HEK293 (cell line): ENCODE results near the gene CD300LB.

Experiments used
- FEZF1 ChIP-seq: fragments of 450-650 bp; formaldehyde crosslinking; IDR thresholded peaks from 2 replicates; pipeline ENCODE4 v1.5.1; 2016; ENCODE audit warnings: missing biosample characterization, missing genetic modification characterization
- GFI1B ChIP-seq: fragments of 450-650 bp; formaldehyde crosslinking; IDR thresholded peaks from 2 replicates; pipeline ENCODE4 v1.5.1; 2016; ENCODE audit warnings: missing biosample characterization, missing genetic modification characterization
- MZF1 ChIP-seq: fragments of 450-650 bp; formaldehyde crosslinking; IDR thresholded peaks from 2 replicates; pipeline ENCODE4 v1.5.1; 2017; ENCODE audit warnings: missing biosample characterization, missing genetic modification characterization, borderline replicate concordance
- RBAK ChIP-seq: fragments of 450-650 bp; formaldehyde crosslinking; IDR thresholded peaks from 2 replicates; pipeline ENCODE4 v1.5.1; 2016; ENCODE audit warnings: missing biosample characterization, missing genetic modification characterization
- REPIN1 ChIP-seq: fragments of 450-650 bp; formaldehyde crosslinking; IDR thresholded peaks from 2 replicates; pipeline ENCODE4 v1.5.1; 2017; ENCODE audit warnings: missing biosample characterization, missing genetic modification characterization, low read depth
- SCRT1 ChIP-seq: fragments of 450-650 bp; formaldehyde crosslinking; IDR thresholded peaks from 2 replicates; pipeline ENCODE4 v1.5.1; 2016; ENCODE audit warnings: missing biosample characterization, missing genetic modification characterization, borderline replicate concordance
- SP2 ChIP-seq: fragments of 450-650 bp; formaldehyde crosslinking; IDR thresholded peaks from 2 replicates; pipeline ENCODE4 v1.5.1; 2016; ENCODE audit warnings: missing biosample characterization, missing genetic modification characterization
- ZBTB8A ChIP-seq: fragments of 450-650 bp; formaldehyde crosslinking; IDR thresholded peaks from 2 replicates; pipeline ENCODE4 v1.5.1; 2016; ENCODE audit warnings: missing biosample characterization, missing genetic modification characterization
- ZFP69B ChIP-seq: fragments of 450-650 bp; formaldehyde crosslinking; IDR thresholded peaks from 2 replicates; pipeline ENCODE4 v1.5.1; 2016; ENCODE audit warnings: missing biosample characterization, missing genetic modification characterization
- ZNF114 ChIP-seq: fragments of 450-650 bp; formaldehyde crosslinking; IDR thresholded peaks from 2 replicates; pipeline ENCODE4 v1.5.0; 2017; ENCODE audit warnings: missing biosample characterization, missing genetic modification characterization
- ZNF146 ChIP-seq: fragments of 450-650 bp; formaldehyde crosslinking; IDR thresholded peaks from 2 replicates; pipeline ENCODE4 v1.5.1; 2016; ENCODE audit warnings: missing biosample characterization, missing genetic modification characterization
- ZNF19 ChIP-seq: fragments of 450-650 bp; formaldehyde crosslinking; IDR thresholded peaks from 2 replicates; pipeline ENCODE4; 2016; ENCODE audit warnings: missing biosample characterization, missing genetic modification characterization, low read depth
- ZNF211 ChIP-seq: fragments of 450-650 bp; formaldehyde crosslinking; IDR thresholded peaks from 2 replicates; pipeline ENCODE4 v1.5.1; 2016; ENCODE audit warnings: low read depth, missing biosample characterization, missing genetic modification characterization
- ZNF23 ChIP-seq: fragments of 450-650 bp; formaldehyde crosslinking; IDR thresholded peaks from 2 replicates; pipeline ENCODE4 v1.5.1; 2016; ENCODE audit warnings: missing biosample characterization, missing genetic modification characterization, borderline replicate concordance
- ZNF292 ChIP-seq: fragments of 450-650 bp; formaldehyde crosslinking; IDR thresholded peaks from 2 replicates; pipeline ENCODE4 v1.5.1; 2016; ENCODE audit warnings: low read depth, missing biosample characterization, missing genetic modification characterization, borderline replicate concordance
- ZNF311 ChIP-seq: fragments of 450-650 bp; formaldehyde crosslinking; IDR thresholded peaks from 2 replicates; pipeline ENCODE4 v1.5.1; 2017; ENCODE audit warnings: missing biosample characterization, missing genetic modification characterization, borderline replicate concordance
- ZNF416 ChIP-seq: fragments of 450-650 bp; formaldehyde crosslinking; IDR thresholded peaks from 2 replicates; pipeline ENCODE4 v1.5.1; 2016; ENCODE audit warnings: missing biosample characterization, missing genetic modification characterization
- ZNF571 ChIP-seq: fragments of 450-650 bp; formaldehyde crosslinking; IDR thresholded peaks from 2 replicates; pipeline ENCODE4 v1.5.0; 2017; ENCODE audit warnings: missing biosample characterization, missing genetic modification characterization
- ZNF747 ChIP-seq: fragments of 450-650 bp; formaldehyde crosslinking; IDR thresholded peaks from 2 replicates; pipeline ENCODE4 v1.5.1; 2016; ENCODE audit warnings: missing biosample characterization, missing genetic modification characterization
- ZNF785 ChIP-seq: fragments of 450-650 bp; formaldehyde crosslinking; IDR thresholded peaks from 2 replicates; pipeline ENCODE4 v1.5.1; 2016; ENCODE audit warnings: missing biosample characterization, missing genetic modification characterization
- ZSCAN23 ChIP-seq: fragments of 450-650 bp; formaldehyde crosslinking; IDR thresholded peaks from 2 replicates; pipeline ENCODE4 v1.5.1; 2016; ENCODE audit warnings: missing biosample characterization, missing genetic modification characterization
- ZXDB ChIP-seq: fragments of 450-650 bp; formaldehyde crosslinking; IDR thresholded peaks from 2 replicates; pipeline ENCODE4 v1.5.1; 2016; ENCODE audit warnings: missing biosample characterization, missing genetic modification characterization
- TF ChIP-seq, protein P1 (sequence below): fragments of 450-650 bp; formaldehyde crosslinking; IDR thresholded peaks from 2 replicates; pipeline ENCODE4 v1.5.1; 2016; ENCODE audit warnings: missing biosample characterization, missing genetic modification characterization
- TF ChIP-seq, protein P2 (sequence below): fragments of 450-650 bp; formaldehyde crosslinking; IDR thresholded peaks from 2 replicates; pipeline ENCODE4 v1.5.1; 2016; ENCODE audit warnings: missing biosample characterization, missing genetic modification characterization
- TF ChIP-seq, protein P3 (sequence below): sonication (generic); formaldehyde crosslinking; IDR thresholded peaks from 2 replicates; pipeline ENCODE4 v1.8.1; 2022; ENCODE audit warnings: mild to moderate bottlenecking, moderate library complexity, missing genetic modification reagents
- TF ChIP-seq, protein P4 (sequence below): fragments of 450-650 bp; formaldehyde crosslinking; IDR thresholded peaks from 2 replicates; pipeline ENCODE4 v1.5.1; 2017; ENCODE audit warnings: missing biosample characterization, missing genetic modification characterization
- TF ChIP-seq, protein P5 (sequence below): IDR thresholded peaks from 2 replicates; pipeline ENCODE4 v1.6.1; 2011; ENCODE audit warnings: mild to moderate bottlenecking, low read depth, low read length, borderline replicate concordance
- TF ChIP-seq, protein P6 (sequence below): fragments of 450-650 bp; formaldehyde crosslinking; IDR thresholded peaks from 2 replicates; pipeline ENCODE4 v1.5.0; 2017; ENCODE audit warnings: missing biosample characterization, missing genetic modification characterization, borderline replicate concordance

CD300LB gene

DNA sequence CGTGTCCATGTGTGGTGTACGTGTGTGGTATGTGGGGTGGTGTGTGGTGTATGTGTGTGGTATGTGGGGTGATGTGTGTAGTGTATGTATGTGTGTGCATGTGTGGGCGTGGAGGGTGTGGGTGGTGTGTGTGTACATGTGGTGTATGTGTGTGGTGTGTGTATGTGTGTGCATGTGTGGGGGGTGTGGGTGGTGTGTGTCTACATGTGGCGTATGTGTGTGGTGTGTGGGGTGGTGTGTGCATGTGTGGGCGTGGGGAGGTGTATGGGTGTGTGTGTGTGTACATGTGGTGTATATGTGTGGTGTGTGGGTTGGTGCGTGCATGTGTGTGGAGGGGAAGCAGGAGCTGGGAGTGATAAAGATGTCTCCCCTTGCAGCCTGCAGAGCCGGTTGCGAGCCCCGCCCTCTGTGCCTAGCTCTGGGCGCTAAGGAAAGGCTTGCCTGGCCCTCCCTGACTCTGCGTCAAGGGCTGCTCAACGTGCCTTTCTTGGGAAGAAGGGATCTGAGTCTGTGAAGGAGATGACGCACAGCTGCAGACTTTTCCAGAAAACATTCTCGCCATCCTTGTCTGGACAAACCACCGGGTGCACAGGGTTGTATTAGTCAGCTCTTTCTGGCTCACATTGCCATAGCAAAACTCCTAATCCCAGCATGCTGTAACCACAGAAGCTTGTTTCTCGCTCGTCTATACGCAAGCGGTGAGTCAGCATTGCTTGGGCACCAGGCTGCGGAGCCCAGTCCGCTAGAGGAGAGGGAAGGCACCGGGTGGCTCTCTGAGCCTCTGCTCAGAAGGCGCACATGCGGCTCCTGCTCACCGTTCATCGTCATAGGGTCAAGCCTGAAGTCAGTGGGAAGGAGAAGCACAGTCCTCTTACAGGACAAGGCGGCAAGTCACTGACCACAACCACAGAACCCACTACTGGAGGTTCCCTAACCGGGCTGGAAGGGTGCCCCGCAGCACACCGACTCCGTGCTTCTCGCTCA lies 38.0 kb upstream of the CD300LB start (continued):
- TF ChIP-seq ZNF292 (tag by site-specific recombination) (no peak), ZNF146 (tag by site-specific recombination) (no peak), ZNF747 (tag by site-specific recombination) (0 out of 2 replicates have a peak, but pooled peaks have one; percentile 22), ZNF571 (tag by site-specific recombination) (no peak), SP2 (no peak), RBAK (no peak), ZNF785 (peak; percentile 69; the same call in 1 of the 2 replicates), MZF1 (tag by site-specific recombination) (no peak), GFI1B (no peak), ZNF211 (tag by site-specific recombination) (no peak), ZNF416 (tag by site-specific recombination) (no peak), ZNF114 (tag by site-specific recombination) (peak; percentile 17; the same call in 1 of the 2 replicates), ZSCAN23 (tag by site-specific recombination) (no peak), ZBTB8A (tag by site-specific recombination) (no peak), ZNF23 (tag by site-specific recombination) (no peak), REPIN1 (tag by site-specific recombination) (no peak), SCRT1 (tag by site-specific recombination) (no peak), ZFP69B (tag by site-specific recombination) (no peak), FEZF1 (no peak), ZNF19 (tag by site-specific recombination) (no peak), ZNF311 (tag by site-specific recombination) (no peak), ZXDB (tag by site-specific recombination) (no peak)
- TF ChIP-seq, protein P1, sequence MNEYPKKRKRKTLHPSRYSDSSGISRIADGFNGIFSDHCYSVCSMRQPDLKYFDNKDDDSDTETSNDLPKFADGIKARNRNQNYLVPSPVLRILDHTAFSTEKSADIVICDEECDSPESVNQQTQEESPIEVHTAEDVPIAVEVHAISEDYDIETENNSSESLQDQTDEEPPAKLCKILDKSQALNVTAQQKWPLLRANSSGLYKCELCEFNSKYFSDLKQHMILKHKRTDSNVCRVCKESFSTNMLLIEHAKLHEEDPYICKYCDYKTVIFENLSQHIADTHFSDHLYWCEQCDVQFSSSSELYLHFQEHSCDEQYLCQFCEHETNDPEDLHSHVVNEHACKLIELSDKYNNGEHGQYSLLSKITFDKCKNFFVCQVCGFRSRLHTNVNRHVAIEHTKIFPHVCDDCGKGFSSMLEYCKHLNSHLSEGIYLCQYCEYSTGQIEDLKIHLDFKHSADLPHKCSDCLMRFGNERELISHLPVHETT (tag by site-specific recombination), result no peak
- TF ChIP-seq, protein P2, sequence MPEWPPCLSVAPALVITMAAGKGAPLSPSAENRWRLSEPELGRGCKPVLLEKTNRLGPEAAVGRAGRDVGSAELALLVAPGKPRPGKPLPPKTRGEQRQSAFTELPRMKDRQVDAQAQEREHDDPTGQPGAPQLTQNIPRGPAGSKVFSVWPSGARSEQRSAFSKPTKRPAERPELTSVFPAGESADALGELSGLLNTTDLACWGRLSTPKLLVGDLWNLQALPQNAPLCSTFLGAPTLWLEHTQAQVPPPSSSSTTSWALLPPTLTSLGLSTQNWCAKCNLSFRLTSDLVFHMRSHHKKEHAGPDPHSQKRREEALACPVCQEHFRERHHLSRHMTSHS (tag by site-specific recombination), result no peak
- TF ChIP-seq, protein P3, sequence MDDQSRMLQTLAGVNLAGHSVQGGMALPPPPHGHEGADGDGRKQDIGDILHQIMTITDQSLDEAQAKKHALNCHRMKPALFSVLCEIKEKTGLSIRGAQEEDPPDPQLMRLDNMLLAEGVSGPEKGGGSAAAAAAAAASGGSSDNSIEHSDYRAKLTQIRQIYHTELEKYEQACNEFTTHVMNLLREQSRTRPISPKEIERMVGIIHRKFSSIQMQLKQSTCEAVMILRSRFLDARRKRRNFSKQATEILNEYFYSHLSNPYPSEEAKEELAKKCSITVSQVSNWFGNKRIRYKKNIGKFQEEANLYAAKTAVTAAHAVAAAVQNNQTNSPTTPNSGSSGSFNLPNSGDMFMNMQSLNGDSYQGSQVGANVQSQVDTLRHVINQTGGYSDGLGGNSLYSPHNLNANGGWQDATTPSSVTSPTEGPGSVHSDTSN (CRISPR knock-in tag), result no peak
- TF ChIP-seq, protein P4, sequence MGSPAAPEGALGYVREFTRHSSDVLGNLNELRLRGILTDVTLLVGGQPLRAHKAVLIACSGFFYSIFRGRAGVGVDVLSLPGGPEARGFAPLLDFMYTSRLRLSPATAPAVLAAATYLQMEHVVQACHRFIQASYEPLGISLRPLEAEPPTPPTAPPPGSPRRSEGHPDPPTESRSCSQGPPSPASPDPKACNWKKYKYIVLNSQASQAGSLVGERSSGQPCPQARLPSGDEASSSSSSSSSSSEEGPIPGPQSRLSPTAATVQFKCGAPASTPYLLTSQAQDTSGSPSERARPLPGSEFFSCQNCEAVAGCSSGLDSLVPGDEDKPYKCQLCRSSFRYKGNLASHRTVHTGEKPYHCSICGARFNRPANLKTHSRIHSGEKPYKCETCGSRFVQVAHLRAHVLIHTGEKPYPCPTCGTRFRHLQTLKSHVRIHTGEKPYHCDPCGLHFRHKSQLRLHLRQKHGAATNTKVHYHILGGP (tag by site-specific recombination), result no peak; the same call in 1 of the 2 replicates
- TF ChIP-seq, protein P5, sequence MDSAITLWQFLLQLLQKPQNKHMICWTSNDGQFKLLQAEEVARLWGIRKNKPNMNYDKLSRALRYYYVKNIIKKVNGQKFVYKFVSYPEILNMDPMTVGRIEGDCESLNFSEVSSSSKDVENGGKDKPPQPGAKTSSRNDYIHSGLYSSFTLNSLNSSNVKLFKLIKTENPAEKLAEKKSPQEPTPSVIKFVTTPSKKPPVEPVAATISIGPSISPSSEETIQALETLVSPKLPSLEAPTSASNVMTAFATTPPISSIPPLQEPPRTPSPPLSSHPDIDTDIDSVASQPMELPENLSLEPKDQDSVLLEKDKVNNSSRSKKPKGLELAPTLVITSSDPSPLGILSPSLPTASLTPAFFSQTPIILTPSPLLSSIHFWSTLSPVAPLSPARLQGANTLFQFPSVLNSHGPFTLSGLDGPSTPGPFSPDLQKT, result no peak
- TF ChIP-seq, protein P6, sequence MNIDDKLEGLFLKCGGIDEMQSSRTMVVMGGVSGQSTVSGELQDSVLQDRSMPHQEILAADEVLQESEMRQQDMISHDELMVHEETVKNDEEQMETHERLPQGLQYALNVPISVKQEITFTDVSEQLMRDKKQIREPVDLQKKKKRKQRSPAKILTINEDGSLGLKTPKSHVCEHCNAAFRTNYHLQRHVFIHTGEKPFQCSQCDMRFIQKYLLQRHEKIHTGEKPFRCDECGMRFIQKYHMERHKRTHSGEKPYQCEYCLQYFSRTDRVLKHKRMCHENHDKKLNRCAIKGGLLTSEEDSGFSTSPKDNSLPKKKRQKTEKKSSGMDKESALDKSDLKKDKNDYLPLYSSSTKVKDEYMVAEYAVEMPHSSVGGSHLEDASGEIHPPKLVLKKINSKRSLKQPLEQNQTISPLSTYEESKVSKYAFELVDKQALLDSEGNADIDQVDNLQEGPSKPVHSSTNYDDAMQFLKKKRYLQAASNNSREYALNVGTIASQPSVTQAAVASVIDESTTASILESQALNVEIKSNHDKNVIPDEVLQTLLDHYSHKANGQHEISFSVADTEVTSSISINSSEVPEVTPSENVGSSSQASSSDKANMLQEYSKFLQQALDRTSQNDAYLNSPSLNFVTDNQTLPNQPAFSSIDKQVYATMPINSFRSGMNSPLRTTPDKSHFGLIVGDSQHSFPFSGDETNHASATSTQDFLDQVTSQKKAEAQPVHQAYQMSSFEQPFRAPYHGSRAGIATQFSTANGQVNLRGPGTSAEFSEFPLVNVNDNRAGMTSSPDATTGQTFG (tag by site-specific recombination), result 0 out of 2 replicates have a peak, but pooled peaks have one; percentile 11
